GM12878 (cell line): Measurements from ENCODE around the gene ERP29. TPM values are rescaled to one million over a fixed set of nuclear protein-coding genes. Genes with fewer than 3 reads are reported as not detected.
"Not testable (repeated sequence)": the region's sequence is repeated elsewhere in the genome, so short reads cannot be mapped to it uniquely, and the experiment has no call there.

Source experiments
- ATAC-seq: fragments of 200-7000 bp; cut with Tn5 transposase; 3 replicates; pipeline ENCODE4 v1.9.1; 2020; ENCODE audit warnings: mild to moderate bottlenecking, moderate library complexity
- BruUV-seq: library from RNA; stranded (reverse); fragments of 400-500 nt; replicated peaks from 2 replicates; lab custom pipeline; 2021; lab: Mats Ljungman, UMichigan
- CTCF ChIA-PET: fragments of 300-600 bp; sonication (Branson Sonifier 250); formaldehyde crosslinking; extraction: SDS; loops from one replicate; lab custom pipeline; 2021; ENCODE audit warnings: inconsistent platforms; lab: Yijun Ruan, JAX
- POLR2A ChIA-PET: fragments of 350-600 bp; formaldehyde crosslinking; extraction: SDS; loops from one replicate; lab custom pipeline; 2021; ENCODE audit warnings: inconsistent platforms; lab: Charles Lee
- RAD21 ChIA-PET: fragments of 300-600 bp; sonication (Branson Sonifier 250); formaldehyde crosslinking; loops from one replicate; lab custom pipeline; 2023; ENCODE audit warnings: antibody characterized with exemption; ENCODE audit not compliant: unreplicated experiment; lab: Charles Lee
- SMC1A ChIA-PET: fragments of 300-600 bp; sonication (Branson Sonifier 250); formaldehyde crosslinking; loops from one replicate; lab custom pipeline; 2023; ENCODE audit not compliant: unreplicated experiment, uncharacterized antibody; lab: Charles Lee
- DNase-seq: peaks from one replicate; pipeline ENCODE4 v3.0.0-alpha.2; 2011; ENCODE audit warnings: low read depth, low spot score
- FAIRE-seq: peaks from 3 replicates; lab custom pipeline; 2011; peaks lifted over from hg19 to GRCh38; lab: Jason Lieb, UNC
- H2AFZ ChIP-seq: 2 replicates; pipeline ENCODE4 v1.6.0; 2011; ENCODE audit warnings: low read depth, low read length, control low read depth; ENCODE audit not compliant: control insufficient read depth
- H3K27ac ChIP-seq: 2 replicates; pipeline ENCODE4 v1.5.1; 2011; ENCODE audit warnings: control low read depth; ENCODE audit not compliant: control insufficient read depth, insufficient read depth
- H3K27me3 ChIP-seq, 2 experiments: replicated peaks in 1 of 2; 2 replicates each; pipeline versions ENCODE4 v1.6.0 to v1.6.1; 2011; ENCODE audit warnings: low read length in 1 of 2; ENCODE audit not compliant: control insufficient read depth in 2 of 2, insufficient read depth in 2 of 2
- H3K36me3 ChIP-seq, 2 experiments: 2 replicates each; pipeline ENCODE4 v1.5.1; 2011; ENCODE audit warnings: low read length in 1 of 2; ENCODE audit not compliant: control insufficient read depth in 2 of 2, insufficient read depth in 2 of 2
- H3K4me1 ChIP-seq: 2 replicates; pipeline ENCODE4 v1.6.1; 2011; ENCODE audit warnings: mild to moderate bottlenecking, low read length, moderate library complexity, mixed read lengths; ENCODE audit not compliant: control insufficient read depth, insufficient read depth
- H3K4me2 ChIP-seq: 2 replicates; pipeline ENCODE4 v1.6.0; 2011; ENCODE audit warnings: control low read depth; ENCODE audit not compliant: control insufficient read depth, insufficient read depth
- H3K4me3 ChIP-seq: fragments of 200-600 bp; sonication (generic); 2 replicates; pipeline ENCODE4 v1.5.1; 2016
- H3K79me2 ChIP-seq: 2 replicates; pipeline ENCODE4 v1.6.0; 2011; ENCODE audit warnings: low read length; ENCODE audit not compliant: control insufficient read depth, insufficient read depth
- H3K9ac ChIP-seq: 2 replicates; pipeline ENCODE4 v1.8.0; 2011; ENCODE audit warnings: low read length, control low read depth, mixed read lengths; ENCODE audit not compliant: control insufficient read depth, insufficient read depth
- H3K9me3 ChIP-seq: replicated peaks from 3 replicates; pipeline ENCODE4 v1.5.1; 2011; ENCODE audit warnings: mild to moderate bottlenecking, low read length; ENCODE audit not compliant: control insufficient read depth, insufficient read depth
- H4K20me1 ChIP-seq: 2 replicates; pipeline ENCODE4 v1.6.0; 2011; ENCODE audit not compliant: control insufficient read depth, insufficient read depth
- BRCA1 ChIP-seq: IDR thresholded peaks from 2 replicates; pipeline ENCODE4 v1.6.1; 2011; ENCODE audit warnings: low read depth, low read length, improper control_type of control experiment
- CBX5 ChIP-seq: sonication (generic); IDR thresholded peaks from 2 replicates; pipeline ENCODE4 v1.6.1; 2016; ENCODE audit warnings: low read depth, moderate library complexity, mild to moderate bottlenecking, inconsistent platforms
- IKZF1 ChIP-seq: fragments of 450-650 bp; conservative IDR thresholded peaks from 2 replicates; pipeline ENCODE4 v1.6.1; 2017; ENCODE audit warnings: antibody characterized with exemption, mild to moderate bottlenecking
- KLF5 ChIP-seq: fragments of 450-650 bp; IDR thresholded peaks from 2 replicates; pipeline ENCODE4 v1.6.1; 2014; ENCODE audit warnings: mild to moderate bottlenecking; ENCODE audit not compliant: partially characterized antibody
- MEF2B ChIP-seq: fragments of 450-650 bp; IDR thresholded peaks from 2 replicates; pipeline ENCODE4 v1.6.1; 2018; ENCODE audit warnings: mild to moderate bottlenecking, moderate library complexity; ENCODE audit not compliant: partially characterized antibody, poor library complexity, severe bottlenecking
- MTA2 ChIP-seq: fragments of 450-650 bp; IDR thresholded peaks from 2 replicates; pipeline ENCODE4 v1.6.1; 2016; ENCODE audit warnings: low read depth, mild to moderate bottlenecking, moderate library complexity
- NFXL1 ChIP-seq: fragments of 450-650 bp; IDR thresholded peaks from 2 replicates; pipeline ENCODE4 v1.6.1; 2017; ENCODE audit warnings: antibody characterized with exemption, mild to moderate bottlenecking, borderline replicate concordance
- TCF7 ChIP-seq: IDR thresholded peaks from 2 replicates; pipeline ENCODE4 v1.6.1; 2014; ENCODE audit warnings: antibody characterized with exemption, borderline replicate concordance
- WGBS: methylation state at CpG from one replicate; pipeline ENCODE4 v1.1.6; 2016; ENCODE audit warnings: low lambda C conversion rate; ENCODE audit not compliant: insufficient replicate concordance, insufficient coverage; ENCODE audit errors: missing lambda C conversion rate; 5-methylcytosine and 5-hydroxymethylcytosine counted together
- in situ Hi-C: fragments of 300-500 bp; cut with MboI; formaldehyde crosslinking; loops from 9 replicates; pipeline ENCODE4 v1.14.3; 2018; ENCODE audit warnings: mixed read lengths
- intact Hi-C: fragments of 100-400 bp; cut with micrococcal nuclease; formaldehyde crosslinking; loops from one replicate; pipeline ENCODE4 v1.14.2; 2022; ENCODE audit not compliant: unreplicated experiment
- polyA plus RNA-seq, 11 experiments: library from polyadenylated mRNA; depleted of rRNA in 4 of 11; unstranded in 6 of 11; stranded (reverse) in 5 of 11; fragments of >200 nt; fragmentation: Nextera tagmentation in 4 of 11; fragmentation: Illumina TruSeq in 1 of 11; extraction: Ambion mirVana in 4 of 11; extraction: Trizol in 1 of 11; gene quantifications; 1 replicate in 1 of 11; 2 replicates in 10 of 11; pipeline versions ENCODE4 v1.2.1 to v1.2.3, GENCODE V29; 2011 to 2016; ENCODE audit warnings: inconsistent platforms in 2 of 11, missing spikeins in 2 of 11, low read depth in 1 of 11
- total RNA-seq, 4 experiments: library from RNA; depleted of rRNA in 3 of 4; stranded (reverse); fragments of >200 nt in 3 of 4; fragmentation: Illumina TruSeq in 1 of 4; extraction: Trizol in 1 of 4; gene quantifications; 2 replicates each; pipeline versions ENCODE4 v1.2.1 to v1.2.3, GENCODE V29; 2013 to 2021
- TF ChIP-seq, protein P1 (sequence below): IDR thresholded peaks from 2 replicates; pipeline ENCODE4 v1.6.1; 2012; ENCODE audit warnings: low read depth, low read length, improper control_type of control experiment
- TF ChIP-seq, protein P2 (sequence below): IDR thresholded peaks from 2 replicates; pipeline ENCODE4 v1.6.1; 2012; ENCODE audit warnings: mild to moderate bottlenecking, low read depth, low read length

The ERP29 gene
- total and polyA plus RNA-seq, 10 of the 15 experiments (the other 5 are each of a cell fraction or from before 2014, with no cell fraction given), result 46.7 to 146 (median 107) TPM

DNA sequence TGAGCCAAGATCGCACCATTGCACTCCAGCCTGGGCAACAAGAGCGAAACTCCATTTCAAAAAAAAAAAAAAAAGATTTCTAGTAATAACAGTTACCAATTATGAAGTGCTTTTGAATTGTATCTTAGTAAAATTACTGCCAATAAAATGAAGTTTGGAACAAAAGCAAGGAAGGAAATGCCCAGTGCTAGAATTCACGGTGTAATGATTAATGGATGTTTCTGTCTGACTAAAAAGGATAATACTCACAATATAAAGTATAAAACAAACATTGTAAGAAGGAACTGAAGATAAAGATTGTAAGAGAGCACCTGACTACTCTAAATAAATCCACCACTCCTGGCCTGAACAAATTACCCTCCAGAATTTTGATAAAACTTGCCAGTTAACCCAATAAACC lies 4.3 kb upstream of the ERP29 start:
- H2AFZ ChIP-seq, result no peak overlapping the region
- in situ Hi-C loops, result no loop called here
- H3K9ac ChIP-seq, result no peak overlapping the region
- SMC1A ChIA-PET, result no interaction called here
- H3K27ac ChIP-seq, result no peak overlapping the region
- H3K4me2 ChIP-seq, result no peak overlapping the region
- intact Hi-C loops, result no loop called here
- H3K4me1 ChIP-seq, result peaks cover 25% of the 10 kb centered on the region
- DNase-seq (no peak), FAIRE-seq (no peak), ATAC-seq (no peak)
- H3K36me3 ChIP-seq, result no peaks in the 10 kb centered on the region; a peak in 1 of 4 replicates
- POLR2A ChIA-PET, result interaction anchor here (0.6 to 0.7 kb wide), 3 partner anchors 376 to 1727 kb away, joined by 3 to 4 read pairs (median 3); no protein-coding TSS in a partner anchor
- H3K4me3 ChIP-seq, result no peak overlapping the region
- H4K20me1 ChIP-seq, result no peaks in the 10 kb centered on the region
- no peak for TF ChIP-seq MTA2
- TF ChIP-seq BRCA1, result no peak
- TF ChIP-seq NFXL1, result no peak
- TF ChIP-seq IKZF1, result no peak
- TF ChIP-seq CBX5, result no peak
- no peak for TF ChIP-seq MEF2B
- no peak for TF ChIP-seq TCF7
- TF ChIP-seq, protein P1, sequence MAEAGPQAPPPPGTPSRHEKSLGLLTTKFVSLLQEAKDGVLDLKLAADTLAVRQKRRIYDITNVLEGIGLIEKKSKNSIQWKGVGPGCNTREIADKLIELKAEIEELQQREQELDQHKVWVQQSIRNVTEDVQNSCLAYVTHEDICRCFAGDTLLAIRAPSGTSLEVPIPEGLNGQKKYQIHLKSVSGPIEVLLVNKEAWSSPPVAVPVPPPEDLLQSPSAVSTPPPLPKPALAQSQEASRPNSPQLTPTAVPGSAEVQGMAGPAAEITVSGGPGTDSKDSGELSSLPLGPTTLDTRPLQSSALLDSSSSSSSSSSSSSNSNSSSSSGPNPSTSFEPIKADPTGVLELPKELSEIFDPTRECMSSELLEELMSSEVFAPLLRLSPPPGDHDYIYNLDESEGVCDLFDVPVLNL, result no peak
- no peak for TF ChIP-seq KLF5
- TF ChIP-seq, protein P2, sequence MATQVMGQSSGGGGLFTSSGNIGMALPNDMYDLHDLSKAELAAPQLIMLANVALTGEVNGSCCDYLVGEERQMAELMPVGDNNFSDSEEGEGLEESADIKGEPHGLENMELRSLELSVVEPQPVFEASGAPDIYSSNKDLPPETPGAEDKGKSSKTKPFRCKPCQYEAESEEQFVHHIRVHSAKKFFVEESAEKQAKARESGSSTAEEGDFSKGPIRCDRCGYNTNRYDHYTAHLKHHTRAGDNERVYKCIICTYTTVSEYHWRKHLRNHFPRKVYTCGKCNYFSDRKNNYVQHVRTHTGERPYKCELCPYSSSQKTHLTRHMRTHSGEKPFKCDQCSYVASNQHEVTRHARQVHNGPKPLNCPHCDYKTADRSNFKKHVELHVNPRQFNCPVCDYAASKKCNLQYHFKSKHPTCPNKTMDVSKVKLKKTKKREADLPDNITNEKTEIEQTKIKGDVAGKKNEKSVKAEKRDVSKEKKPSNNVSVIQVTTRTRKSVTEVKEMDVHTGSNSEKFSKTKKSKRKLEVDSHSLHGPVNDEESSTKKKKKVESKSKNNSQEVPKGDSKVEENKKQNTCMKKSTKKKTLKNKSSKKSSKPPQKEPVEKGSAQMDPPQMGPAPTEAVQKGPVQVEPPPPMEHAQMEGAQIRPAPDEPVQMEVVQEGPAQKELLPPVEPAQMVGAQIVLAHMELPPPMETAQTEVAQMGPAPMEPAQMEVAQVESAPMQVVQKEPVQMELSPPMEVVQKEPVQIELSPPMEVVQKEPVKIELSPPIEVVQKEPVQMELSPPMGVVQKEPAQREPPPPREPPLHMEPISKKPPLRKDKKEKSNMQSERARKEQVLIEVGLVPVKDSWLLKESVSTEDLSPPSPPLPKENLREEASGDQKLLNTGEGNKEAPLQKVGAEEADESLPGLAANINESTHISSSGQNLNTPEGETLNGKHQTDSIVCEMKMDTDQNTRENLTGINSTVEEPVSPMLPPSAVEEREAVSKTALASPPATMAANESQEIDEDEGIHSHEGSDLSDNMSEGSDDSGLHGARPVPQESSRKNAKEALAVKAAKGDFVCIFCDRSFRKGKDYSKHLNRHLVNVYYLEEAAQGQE, result no peak
- no peaks in the 10 kb centered on the region for H3K9me3 ChIP-seq
- H3K27me3 ChIP-seq, result no peaks in the 10 kb centered on the region
- no TSS peak for BruUV-seq
- RAD21 ChIA-PET, result interaction anchor here (1.3 kb wide), 1 partner anchor 14 kb away, joined by 4 read pairs; no protein-coding TSS in a partner anchor
- 92% methylated on average over 3 of the region's 3 CpGs for WGBS
- CTCF ChIA-PET, result no interaction called here
- peaks cover 28% of the 10 kb centered on the region for H3K79me2 ChIP-seq

DNA sequence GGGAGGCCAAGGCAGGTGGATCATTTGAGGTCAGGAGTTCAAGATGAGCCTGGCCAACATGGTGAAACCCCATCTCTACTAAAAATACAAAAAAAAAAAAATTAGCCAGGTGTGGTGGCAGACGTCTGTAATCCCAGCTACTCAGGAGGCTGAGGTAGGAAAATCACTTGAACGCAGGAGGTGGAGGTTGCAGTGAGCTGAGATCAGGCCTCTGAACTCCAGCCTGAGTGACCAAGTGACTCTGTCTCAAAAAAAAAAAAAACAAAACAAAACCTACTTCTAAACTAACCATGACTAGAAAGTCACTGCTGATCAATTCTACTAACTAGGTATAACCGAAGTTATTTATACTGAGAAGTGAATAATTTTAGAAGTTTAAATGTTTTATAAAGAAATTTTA lies 3.6 kb upstream of the ERP29 start:
- ChIA-PET SMC1A (interaction anchor here (0.6 to 1.6 kb wide), 6 partner anchors 18 to 620 kb away, joined by 3 to 7 read pairs (median 3); no protein-coding TSS in a partner anchor), POLR2A (interaction anchor here (0.6 to 1.8 kb wide), 8 partner anchors 11 to 1728 kb away, joined by 3 to 4 read pairs (median 3); no protein-coding TSS in a partner anchor), CTCF (interaction anchor here (0.6 to 1.6 kb wide), 6 partner anchors 9 to 326 kb away, joined by 3 to 10 read pairs (median 3); no protein-coding TSS in a partner anchor), RAD21 (interaction anchor here (1.1 to 1.5 kb wide), 2 partner anchors 12 to 14 kb away, joined by 3 to 5 read pairs; no protein-coding TSS in a partner anchor)
- BruUV-seq, H2AFZ ChIP-seq, H3K4me2 ChIP-seq, H3K27me3 ChIP-seq, H3K9ac ChIP-seq, H3K4me3 ChIP-seq, intact Hi-C loops, H3K27ac ChIP-seq, H3K36me3 ChIP-seq, DNase-seq, FAIRE-seq, H4K20me1 ChIP-seq, in situ Hi-C loops, H3K9me3 ChIP-seq, ATAC-seq: not testable (repeated sequence)
- 75% methylated on average over 3 of the region's 3 CpGs for WGBS
- H3K4me1 ChIP-seq, result peaks cover 25% of the 10 kb centered on the region
- H3K79me2 ChIP-seq, result peaks cover 34% of the 10 kb centered on the region
